GM21619 (cell line): ENCODE measurements around the gene NTPCR.
"Not testable (repeated sequence)": the region's sequence is repeated elsewhere in the genome, so short reads cannot be mapped to it uniquely, and the experiment has no call there.

Experiments
- ATAC-seq: cut with Tn5 transposase; IDR thresholded peaks from one replicate; pipeline ENCODE4 v1.9.1; 2021; ENCODE audit not compliant: unreplicated experiment

The NTPCR gene, protein sequence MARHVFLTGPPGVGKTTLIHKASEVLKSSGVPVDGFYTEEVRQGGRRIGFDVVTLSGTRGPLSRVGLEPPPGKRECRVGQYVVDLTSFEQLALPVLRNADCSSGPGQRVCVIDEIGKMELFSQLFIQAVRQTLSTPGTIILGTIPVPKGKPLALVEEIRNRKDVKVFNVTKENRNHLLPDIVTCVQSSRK

DNA sequence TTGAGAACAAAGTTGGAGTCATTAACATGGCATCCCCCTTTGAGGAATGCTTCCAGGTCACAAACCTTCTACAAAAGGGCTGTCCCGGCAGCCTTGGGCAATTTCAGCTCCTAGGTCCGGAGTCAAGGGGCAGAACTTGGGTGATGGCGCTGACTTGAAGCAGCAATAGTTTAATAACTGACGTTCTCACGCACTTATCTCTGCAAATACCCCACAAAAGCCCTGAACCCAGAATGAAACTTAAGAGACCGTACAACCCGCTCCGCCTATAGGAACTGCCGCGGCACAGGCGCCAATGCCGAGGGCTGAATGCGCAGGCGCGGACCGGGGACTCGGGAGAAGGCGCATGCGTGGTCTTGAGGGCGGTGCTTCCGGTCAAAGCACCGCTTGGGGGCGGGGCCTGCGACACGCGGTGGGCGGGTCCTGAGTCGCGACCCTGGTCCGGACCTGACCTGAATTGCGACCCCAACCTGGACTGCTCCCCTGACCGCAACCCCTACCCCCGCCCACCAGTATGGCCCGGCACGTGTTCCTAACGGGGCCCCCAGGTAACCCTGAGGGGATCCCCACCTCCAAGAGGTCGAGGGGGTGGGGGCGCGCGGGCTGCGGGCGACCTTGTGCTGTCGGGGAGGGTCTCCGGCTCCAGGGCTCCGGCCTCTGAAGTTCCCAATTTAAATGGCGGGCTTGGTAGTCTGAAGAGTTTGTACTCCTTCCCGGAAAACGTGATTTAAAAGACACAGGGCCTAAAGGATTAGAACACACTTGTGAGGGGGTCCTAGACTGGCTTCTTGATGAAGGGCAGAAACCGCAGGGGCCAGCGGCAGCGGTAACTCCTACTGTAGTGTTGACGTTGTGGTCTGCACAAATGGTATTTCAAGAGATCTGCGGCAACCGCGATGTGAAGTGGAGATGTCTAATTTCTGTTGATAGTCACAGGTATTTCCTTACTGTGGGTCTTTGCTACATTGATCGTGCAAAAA is at the start of gene NTPCR:
NTPCR (plus strand) TSS at position 415 of the 980 bp plus-strand sequence; CDS start at position 515, 100 bp downstream.
- ATAC-seq: peak; percentile 91

DNA sequence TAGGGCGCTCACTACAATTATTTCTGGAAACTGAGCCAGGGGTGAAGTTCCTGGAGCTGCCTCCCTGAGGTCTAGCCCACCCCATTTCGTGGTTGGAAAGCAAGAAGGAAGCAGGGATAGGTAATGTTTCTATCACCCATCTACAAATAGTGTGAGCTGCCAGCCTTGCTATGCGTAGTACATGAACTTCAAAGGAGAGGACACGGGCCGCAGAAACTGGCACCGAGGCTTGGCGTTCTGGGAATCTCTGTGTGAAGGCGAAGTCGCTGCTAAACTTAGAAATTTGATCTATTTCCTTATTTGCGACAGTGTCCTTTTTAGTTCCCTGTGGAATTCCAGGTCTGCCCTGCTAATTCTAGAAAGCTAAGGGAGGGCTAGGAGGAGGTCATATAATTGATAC is 49.6 kb upstream of the NTPCR start:
- ATAC-seq: no peak

DNA sequence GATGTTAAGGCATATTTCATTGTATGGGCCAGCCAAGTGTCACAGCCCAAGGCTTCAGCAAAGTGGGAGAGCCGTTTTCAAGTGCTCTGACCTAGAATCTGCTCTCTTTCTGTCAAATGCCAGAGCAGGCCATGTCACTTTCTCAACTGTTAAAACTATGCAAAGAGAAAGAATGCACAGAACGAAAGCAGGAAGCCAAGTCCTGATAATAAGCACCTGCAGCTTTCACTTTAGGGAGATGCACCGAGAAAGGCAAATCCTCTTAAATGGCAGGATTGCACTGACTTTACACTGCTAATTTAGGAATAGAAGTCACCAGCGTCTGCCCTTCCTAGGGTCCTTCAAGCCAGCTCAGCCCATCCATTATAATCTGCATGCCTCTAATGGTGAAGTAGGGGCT is 49.2 kb upstream of the NTPCR start:
- no peak for ATAC-seq

DNA sequence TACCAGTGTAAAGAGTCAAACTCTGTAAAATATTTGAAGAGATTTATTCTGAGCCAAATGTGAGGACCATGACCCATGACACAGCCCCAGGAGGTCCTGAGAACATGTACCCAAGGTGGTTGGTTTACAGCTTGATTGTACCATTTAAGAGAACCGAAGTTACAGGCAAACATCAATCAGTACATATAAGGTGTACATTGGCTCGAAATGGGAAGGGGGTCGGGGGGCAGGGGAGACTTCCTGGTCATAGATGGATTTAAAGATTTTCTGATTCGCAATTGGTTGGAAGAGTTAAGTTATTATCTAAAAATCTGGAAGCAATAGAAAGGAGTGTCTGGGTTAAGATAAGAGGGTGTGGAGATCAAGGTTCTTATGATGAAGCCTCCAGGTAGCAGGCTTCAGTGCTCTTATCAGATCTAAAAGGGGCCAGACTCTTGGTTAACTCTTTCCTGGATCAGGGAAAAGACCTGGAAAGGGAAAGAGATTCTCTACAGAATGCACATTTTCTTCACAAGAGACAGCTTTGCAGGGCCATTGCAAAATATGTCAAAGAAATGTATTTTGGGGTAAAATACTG is 47.5 kb upstream of the NTPCR start:
- no peak for ATAC-seq

DNA sequence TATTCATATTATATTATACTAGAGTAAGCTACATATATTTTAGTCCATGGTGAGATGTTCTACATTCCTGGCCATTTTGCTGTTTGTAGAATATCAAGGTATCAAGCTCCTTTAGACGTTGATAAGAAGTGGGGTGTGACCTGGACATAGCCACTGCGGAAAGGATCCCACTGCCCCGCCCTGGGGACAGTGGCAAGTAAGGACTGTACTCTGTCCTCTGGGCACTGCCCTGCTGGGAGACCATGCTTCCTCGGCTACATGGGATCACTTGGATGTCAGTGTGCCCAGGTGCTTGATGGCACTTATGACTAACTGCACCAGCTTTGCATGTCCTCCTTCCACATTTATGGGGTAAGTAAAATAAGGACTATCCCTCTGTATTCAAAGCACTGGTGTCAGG is 46.3 kb upstream of the NTPCR start:
- ATAC-seq: no peak

DNA sequence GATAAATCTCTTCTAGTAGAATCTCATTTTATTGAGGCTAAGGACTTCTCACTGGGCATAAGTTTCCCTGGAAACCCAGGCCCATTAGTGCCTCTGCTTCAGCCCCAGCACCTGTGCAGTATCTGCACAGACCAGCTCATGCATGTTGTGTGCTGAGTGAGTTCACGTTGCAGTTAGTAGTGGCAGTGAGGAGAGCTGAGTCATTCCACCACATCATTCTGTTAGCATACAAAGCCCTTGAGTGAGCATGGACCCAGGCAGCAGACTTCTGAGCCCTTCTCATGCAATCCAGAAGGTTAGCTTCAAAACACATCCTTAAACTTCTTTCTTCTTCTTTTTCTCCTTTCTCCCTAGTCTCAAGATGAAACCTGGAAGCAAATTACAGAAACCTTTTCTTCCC is 45.8 kb upstream of the NTPCR start:
- ATAC-seq: no peak

DNA sequence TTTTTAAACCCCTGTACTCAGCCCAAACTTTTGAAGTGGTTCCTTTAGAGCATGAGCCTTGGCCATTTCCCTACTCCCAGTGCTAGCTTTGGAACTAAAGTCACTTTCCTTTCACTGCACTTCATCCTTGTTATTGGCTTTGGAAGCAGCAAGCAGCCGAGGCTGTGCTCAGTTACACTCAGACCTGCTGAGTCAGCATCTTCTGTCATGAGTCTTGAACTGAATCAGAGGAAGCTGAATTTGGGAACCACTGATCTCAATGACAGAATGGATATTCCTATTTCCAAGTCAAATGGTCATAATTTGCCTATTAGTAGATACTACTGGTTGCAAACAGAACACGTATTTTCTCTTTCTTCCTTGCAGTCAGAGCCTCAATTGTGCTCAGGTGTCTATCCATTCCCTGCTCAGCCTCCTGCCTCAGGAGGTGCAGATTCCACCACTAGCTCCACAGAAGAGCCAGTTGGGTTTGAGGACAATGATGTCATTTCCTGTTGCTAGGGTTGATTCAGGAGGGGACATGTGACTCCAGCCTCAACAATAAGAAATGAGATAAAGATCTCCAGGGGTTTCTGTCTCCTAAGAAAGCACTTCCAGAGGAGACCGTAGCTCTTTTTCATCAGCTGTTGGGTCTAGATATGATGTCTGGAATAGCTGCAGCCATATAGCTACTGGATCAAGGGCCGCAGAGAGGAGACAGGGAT is 44.9 kb upstream of the NTPCR start:
- ATAC-seq: no peak

DNA sequence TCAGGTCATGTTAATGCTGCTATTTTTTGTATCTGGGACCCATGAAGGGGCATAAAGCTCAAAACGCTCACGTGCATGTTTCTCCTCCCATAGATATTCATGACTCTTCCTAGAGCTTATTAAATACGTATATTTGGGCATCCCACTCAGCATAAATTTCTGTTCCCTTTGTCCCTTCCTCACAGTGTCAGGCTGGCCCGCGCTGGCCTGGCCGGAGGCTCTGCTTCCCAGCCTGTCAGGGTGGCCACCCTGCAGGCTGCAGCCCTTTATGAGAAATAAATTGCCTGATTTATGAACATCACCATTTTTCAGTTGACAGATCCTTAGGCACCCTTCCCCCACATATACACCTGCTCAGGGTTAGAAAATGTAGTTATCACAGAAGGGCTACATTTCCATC is 44.0 kb upstream of the NTPCR start:
- ATAC-seq: no peak

DNA sequence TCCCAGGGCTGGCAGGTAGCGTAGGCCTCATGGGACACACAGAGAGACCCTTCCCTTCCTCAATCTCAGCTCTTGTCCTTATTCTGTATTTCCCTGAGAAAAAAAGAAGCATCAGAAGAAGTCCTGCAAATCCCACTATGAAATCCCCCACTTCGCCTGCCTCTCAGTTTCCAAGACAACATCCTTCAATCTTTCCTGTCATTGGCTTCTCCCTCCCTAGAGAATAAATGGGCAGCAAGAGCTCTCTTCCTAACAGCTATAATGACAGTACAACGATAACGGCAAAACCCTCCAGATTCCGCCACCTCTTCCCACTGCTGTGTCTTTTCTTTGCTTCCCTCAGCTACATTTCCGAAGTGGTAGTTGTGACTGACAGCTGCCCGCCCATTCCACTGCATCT is 41.6 kb upstream of the NTPCR start:
- ATAC-seq: no peak

DNA sequence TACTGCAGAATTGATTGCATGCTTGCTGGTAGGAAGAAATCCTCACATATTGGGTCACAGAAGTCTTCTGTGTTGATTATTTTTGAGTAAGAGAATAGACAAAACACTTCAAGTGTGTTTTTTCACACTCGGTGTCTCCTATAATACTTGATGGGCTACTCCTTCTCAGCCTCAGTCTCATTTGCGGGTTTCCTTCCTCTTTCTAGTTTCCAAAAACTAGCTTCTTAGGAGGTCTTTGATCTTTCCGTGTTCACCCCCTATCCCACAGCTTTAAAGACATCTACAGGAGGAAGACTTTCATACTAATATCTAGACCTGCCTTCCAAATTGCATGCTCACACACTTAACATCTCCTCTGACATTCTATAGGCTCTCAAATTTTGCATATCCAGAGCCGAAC is 40.7 kb upstream of the NTPCR start:
- ATAC-seq: no peak

DNA sequence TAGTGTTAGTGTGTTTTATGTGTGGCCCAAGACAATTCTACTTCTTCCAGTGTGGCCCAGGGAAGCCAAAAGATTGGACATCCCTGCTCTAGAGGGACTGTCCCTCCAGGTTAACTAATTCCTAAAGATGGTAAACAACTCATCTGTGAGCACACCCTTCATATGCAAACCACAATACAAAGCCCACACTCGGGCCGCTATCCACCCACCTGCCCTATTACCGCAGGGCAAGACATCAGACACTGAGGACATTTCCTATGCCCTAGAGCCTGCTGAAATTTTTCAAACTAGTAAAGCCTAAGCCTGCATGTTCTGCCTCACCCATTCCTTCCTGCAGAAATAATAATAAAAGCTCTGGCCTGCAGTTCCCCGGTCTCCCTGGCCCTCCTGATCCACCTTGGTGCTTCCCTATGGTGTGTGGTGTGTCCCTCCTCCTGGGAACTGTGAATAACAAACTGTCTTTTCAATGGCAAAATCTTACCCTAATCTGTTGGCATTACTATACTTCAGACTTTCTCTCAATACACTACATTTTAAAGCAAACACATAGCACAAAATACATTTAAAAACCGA is 39.3 kb upstream of the NTPCR start:
- no peak for ATAC-seq

DNA sequence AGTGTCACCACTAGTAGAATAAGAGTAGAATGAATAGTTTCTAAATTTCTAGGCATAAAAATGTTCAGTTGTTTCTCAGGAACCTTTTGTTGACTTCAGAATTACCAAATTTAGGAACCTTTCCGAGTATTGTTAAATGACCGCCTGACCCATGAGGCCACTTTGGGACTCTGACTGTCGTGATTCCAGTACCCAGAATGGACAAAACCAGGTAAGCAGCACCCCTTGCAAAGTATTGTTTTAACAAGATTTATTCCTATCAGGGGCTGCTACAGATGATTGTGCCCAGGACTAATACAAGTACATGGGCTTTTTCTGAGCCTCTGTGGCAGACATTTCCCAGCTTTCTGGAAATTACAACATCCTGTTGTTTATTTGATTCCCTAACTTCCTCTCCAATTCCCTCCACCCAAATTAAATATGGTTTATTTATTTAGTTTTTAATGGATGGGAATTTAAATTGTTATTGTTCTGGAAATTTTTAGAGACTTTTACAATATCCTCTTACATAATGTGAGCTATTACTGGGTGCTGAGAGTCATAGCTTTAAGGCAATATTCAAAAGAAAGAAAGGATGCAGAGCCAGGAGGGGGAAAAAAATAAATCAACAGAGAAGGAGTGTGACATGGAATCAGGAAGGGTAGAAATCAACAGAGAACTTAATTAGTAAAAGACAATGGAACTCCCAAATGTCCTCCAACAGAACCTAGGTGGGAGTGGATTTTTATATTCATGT is 37.4 kb upstream of the NTPCR start:
- ATAC-seq: no peak

DNA sequence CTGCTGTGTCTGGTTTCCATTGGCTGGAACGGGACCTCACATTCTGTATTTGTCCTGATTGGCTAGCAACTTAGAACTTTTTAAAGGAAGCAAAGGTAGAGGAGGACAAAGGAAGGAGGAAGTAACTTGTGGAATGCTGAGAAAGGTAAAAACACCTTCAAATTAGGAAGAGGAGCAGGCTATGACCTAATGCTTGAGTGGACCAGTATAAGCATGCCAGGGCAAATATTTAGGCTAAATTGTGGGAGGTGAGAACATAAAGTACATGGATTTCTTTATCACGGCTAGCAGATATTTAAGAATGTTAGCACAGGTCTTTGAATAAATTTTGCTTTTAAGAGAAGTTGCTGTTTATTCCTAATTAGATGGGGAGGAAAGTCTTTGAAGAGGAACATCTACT is 36.1 kb upstream of the NTPCR start:
- not testable (repeated sequence) for ATAC-seq

DNA sequence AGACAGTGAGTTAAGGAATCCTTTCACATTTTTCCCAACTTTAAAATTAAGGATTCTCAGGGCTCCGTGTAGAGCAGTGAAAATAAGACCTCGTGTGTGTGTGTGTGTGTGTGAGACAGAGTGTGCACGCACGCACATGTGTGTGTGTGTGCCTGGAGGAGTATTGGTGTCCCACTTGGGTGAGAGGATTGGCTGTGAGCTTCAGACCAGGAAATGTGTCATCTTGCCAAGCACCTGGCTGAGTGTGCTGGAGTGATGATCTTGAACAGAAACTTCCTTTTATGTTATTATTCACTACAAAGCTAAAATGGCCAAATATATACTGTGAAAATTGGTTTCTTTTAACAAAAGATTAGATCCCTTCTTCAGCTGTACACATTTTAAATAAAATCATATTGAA is 35.2 kb upstream of the NTPCR start:
- no peak for ATAC-seq

DNA sequence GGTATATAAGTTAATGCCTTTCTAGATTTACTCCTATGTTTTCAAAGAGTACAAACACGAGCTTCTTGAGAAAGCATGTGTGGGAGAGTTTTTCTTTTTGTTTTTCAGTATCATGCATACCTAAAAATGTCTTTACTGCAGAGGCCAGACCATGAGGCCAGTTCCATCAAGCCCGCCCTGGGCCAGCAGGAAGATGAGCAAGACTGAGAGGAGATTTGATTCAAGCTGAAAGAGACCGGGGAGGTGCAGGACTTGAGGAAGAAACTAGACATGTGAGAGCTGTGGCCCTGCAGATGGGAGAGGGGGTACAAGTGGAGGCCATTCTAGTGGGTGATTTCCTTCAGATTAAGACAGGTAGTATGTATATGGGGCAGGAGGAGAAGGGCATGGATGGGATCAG is 33.4 kb upstream of the NTPCR start:
- ATAC-seq: no peak

DNA sequence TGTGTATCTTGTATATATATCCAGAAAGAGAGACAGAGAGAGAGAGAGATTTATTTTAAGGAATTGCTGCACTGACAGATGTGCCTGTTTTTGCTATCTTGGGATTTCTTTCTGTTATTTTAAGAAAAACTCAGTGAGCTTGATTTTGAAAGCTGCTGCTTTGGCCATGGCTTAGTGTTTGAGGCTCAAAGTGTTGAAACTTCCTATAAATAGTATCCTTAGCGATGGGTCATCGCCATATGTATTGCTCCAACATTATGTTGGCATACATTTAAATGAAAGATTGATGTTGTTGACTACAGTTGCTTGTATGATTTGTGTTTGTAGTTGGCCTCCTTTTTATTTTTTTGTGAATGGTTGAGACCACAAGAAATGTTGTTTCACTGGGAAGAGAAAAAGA is 29.0 kb upstream of the NTPCR start:
- no peak for ATAC-seq

DNA sequence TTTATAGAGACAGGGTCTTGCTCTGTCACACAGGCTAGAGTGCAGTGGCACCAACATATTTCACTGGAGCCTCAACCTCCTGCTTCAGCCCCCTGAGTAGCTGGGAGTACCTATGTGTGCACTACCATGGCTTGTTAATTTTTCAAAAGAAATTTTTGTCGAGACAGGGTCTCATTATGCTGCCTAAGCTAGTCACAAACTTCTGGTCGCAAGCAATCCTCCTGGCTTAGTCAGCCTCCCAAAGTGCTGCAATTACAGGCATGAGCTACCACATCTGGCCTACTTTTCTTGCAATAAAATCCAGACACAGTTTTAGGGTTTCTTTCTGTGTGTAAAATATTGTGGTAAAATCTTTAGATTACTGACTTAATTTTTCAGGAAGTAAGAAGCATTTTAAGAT is 27.9 kb upstream of the NTPCR start:
- ATAC-seq: no peak

DNA sequence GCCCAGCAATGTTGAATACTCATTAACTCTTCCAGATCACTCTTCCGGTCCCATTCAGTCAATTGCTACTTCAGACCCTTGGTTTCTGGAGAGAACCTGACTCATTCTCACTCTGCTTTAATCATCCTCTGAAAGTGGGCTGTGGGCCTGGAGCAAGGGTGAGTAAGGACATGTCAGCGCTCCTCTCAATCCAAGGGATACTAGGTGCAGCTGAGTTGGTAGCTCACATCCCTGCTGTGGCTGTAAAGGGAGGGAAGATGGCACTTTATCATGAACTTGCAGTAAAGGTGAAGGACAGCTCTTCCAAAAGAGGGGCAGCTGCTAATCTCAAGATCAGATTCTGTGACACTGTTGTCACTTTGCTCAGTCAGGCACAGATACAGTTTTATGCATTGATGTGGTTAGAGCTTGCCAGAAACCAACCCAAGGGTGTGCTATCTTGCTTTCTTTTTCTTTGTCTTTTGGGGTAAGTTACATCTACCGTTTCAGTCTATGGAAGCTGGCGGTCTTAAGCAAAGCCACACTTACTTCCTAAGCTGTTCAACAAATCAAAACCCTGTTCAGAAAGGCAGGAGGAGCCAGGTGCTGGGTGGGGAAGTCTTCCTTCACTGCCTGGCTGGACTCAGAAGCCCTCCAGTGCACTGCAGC is 26.5 kb upstream of the NTPCR start:
- ATAC-seq: peak; percentile 86

DNA sequence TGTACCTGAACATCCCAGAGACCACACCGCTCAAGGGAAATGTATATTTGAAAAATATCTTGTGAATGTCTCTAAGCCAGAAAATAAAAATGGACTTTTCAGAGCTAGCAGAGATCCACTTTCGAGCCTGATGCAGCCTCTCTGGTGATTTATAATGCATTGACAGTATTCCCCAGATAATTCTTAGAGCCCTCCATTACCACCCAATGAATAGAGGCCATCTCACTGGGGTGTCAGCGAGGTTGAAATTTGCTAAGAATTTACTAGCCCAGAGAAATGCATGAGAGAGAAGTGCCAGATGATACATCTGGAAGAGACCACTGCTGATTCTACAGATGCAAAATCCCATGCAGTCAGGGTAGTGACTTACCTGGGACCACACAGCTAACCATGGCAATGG is 25.5 kb upstream of the NTPCR start:
- no peak for ATAC-seq
